Activated T-cell treated with anti-CD3 and anti-CD28 coated beads, Interleukin-2, amount 50 U/mL, for 4 hours (primary cell): ENCODE results near the gene BPIFB4. TPM values are rescaled to one million over a fixed set of nuclear protein-coding genes. Genes with fewer than 3 reads are reported as not detected.
A peak's percentile ranks its signal among the peaks of the same experiment; 100 is the strongest.

Experiments
- ATAC-seq, 2 donors: fragments of 200-7000 bp; cut with Tn5 transposase; one replicate each; pipeline ENCODE4 v1.10.0; 2021
- DNase-seq: peaks from one replicate; pipeline ENCODE4 v3.0.0-alpha.2; 2020
- H3K27me3 Mint-ChIP-seq: one replicate; pipeline ENCODE4 v1.8.0; 2021; ENCODE audit warnings: low read depth, mixed read lengths
- H3K36me3 Mint-ChIP-seq: one replicate; pipeline ENCODE4 v1.8.0; 2022; ENCODE audit warnings: mixed read lengths; ENCODE audit not compliant: insufficient read depth
- H3K4me1 Mint-ChIP-seq: one replicate; pipeline ENCODE4 v1.8.0; 2021; ENCODE audit warnings: low read depth, mixed read lengths
- H3K4me3 Mint-ChIP-seq: one replicate; pipeline ENCODE4 v1.8.0; 2021; ENCODE audit warnings: mild to moderate bottlenecking, moderate library complexity, mixed read lengths
- H3K9me3 Mint-ChIP-seq: one replicate; pipeline ENCODE4 v1.8.0; 2021; ENCODE audit warnings: mixed read lengths
- total RNA-seq, 3 donors: library from RNA; stranded (reverse); gene quantifications; one replicate each; pipeline ENCODE4 v1.2.1, GENCODE V29; 2021

The BPIFB4 gene
- total RNA-seq, 3 donors from 2014 or later, result not detected

DNA sequence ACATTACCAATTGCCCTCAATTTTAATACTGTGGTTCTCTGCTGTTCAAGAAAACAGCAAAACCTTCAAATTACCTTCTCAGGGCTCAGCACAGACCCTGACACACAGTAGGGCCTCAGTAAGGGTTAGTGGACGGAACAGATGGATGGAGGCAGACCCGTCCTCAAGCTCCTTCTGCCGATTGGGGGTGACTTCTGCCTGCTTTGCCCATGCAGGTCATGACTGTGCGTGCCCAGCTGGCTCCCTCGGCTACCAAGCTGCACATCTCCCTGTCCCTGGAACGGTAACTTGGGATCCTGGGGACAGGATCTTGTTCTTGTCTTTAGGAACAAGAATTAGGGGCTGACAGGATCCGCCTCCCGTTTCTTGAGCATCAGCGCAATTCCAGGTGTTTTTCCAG is 9.8 kb upstream of the BPIFB4 start:
- Mint-ChIP-seq H3K36me3 (no peaks in the 10 kb centered on the region), H3K27me3 (no peaks in the 10 kb centered on the region), H3K9me3 (no peaks in the 10 kb centered on the region), H3K4me1 (peaks cover 10% of the 10 kb centered on the region), H3K4me3 (no peak overlapping the region)
- no peak for DNase-seq
- no peak for ATAC-seq

DNA sequence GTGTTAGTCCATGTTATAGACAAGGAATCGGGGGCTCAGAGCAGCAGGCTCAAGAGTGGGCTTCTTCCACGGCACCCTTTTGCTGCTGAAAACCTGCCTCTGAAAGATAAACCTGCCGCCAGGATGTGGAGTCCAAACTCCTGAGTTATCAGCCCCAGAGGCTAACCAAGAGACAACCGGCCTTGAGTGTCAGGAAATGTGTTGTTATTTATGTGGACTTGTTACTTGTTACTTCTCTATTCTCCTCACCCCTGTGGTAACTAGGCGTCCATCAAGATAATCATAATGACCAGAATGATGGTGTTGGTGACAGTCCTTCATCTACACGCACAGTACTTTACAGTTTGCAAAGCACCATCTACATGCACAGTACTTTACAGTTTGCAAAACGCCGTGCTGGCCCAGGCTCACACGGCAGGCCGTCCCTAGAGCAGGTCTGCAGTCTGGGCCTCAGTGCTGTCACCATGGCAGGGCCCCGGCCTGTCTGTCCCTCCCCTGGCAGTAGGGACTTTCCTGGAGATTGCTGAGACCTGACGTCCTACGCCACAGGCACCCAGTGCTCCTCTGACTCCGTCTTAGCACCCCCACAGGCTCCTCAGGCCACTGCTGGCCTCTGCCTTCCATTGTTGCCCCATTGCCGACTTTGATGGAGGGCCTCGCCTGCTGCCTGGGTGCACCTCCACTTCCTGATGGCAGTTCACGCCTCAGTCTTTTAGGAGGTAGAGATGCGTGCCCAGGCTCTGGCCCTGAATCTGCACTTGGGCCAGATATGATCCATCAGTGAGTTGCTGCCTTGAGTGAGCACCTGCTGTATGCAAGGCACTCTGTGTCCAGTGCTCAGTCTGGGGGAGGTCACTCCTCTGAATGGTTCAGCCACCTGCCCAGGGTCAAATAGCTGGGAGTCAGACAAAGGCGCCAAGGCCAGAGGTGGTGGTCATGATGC is 9.1 kb upstream of the BPIFB4 start:
- peaks cover 10% of the 10 kb centered on the region for H3K4me1 Mint-ChIP-seq
- H3K9me3 Mint-ChIP-seq, result no peaks in the 10 kb centered on the region
- H3K4me3 Mint-ChIP-seq, result no peak overlapping the region
- no peaks in the 10 kb centered on the region for H3K27me3 Mint-ChIP-seq
- no peak for DNase-seq
- no peak for ATAC-seq
- no peaks in the 10 kb centered on the region for H3K36me3 Mint-ChIP-seq

DNA sequence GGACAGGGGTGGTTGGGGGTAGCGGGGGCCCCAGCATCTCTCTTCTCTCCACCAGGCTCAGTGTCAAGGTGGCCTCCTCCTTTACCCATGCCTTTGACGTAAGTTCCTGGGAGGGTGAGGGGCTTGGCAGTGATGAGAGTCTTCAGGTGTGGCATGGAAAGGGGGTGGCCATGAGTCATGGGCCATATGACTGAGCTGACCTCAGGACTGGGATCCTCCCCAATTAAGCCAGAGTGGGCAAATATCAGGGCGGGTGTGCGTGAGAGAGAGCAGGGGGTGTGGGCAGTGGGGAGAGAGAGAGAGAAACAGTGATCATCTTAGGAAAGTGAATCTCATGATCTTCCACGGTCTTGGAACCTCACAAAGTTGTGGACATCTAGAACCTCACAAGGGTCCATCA is 8.2 kb upstream of the BPIFB4 start:
- DNase-seq, result no peak
- H3K36me3 Mint-ChIP-seq, result no peaks in the 10 kb centered on the region
- peaks cover 10% of the 10 kb centered on the region for H3K4me1 Mint-ChIP-seq
- no peak overlapping the region for H3K4me3 Mint-ChIP-seq
- no peaks in the 10 kb centered on the region for H3K27me3 Mint-ChIP-seq
- ATAC-seq, result no peak
- no peaks in the 10 kb centered on the region for H3K9me3 Mint-ChIP-seq

DNA sequence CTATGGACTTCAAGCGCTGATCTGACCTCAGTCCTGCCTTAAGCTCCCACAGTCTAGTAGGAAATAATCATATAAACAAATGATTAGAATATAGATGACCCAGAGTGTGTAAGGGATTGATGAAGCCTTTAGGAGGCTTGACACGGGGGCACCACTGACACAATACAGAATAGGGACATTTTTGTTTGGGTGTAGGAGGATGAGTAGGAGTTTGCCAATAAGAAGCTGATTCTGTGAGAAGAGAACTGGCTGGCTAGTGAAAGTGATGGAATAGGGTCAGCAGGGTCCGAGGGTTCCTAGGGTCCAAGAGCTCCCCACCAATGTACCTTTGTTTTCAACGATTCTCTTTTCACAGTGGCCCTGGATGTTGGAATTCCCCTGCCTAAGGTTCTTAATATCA is 7.1 kb upstream of the BPIFB4 start:
- Mint-ChIP-seq H3K36me3 (no peaks in the 10 kb centered on the region), H3K4me3 (no peak overlapping the region), H3K27me3 (no peaks in the 10 kb centered on the region), H3K9me3 (no peaks in the 10 kb centered on the region), H3K4me1 (peaks cover 13% of the 10 kb centered on the region)
- no peak for DNase-seq
- ATAC-seq, result no peak

DNA sequence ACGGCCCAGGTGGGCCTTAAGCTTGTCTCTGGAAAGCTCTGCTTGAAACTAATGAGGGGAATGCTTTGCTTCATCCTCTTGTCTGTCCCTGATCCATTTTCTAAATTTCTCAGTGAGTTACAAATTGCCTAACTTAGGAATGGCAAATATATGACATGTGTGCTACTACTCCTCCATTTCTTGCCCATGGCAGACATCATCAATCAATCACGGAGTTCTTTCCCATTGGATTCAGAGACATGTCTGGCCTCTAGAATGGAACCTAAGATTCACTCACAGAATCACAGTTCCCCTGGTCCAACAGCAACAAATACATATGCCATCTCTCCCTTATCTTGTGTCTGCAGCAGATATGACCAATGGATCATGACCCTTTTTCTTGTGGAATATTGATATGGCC is 6.6 kb upstream of the BPIFB4 start:
- DNase-seq (no peak), ATAC-seq (no peak)
- Mint-ChIP-seq H3K36me3 (no peaks in the 10 kb centered on the region), H3K9me3 (no peaks in the 10 kb centered on the region), H3K4me1 (peaks cover 11% of the 10 kb centered on the region), H3K27me3 (no peaks in the 10 kb centered on the region), H3K4me3 (no peak overlapping the region)

DNA sequence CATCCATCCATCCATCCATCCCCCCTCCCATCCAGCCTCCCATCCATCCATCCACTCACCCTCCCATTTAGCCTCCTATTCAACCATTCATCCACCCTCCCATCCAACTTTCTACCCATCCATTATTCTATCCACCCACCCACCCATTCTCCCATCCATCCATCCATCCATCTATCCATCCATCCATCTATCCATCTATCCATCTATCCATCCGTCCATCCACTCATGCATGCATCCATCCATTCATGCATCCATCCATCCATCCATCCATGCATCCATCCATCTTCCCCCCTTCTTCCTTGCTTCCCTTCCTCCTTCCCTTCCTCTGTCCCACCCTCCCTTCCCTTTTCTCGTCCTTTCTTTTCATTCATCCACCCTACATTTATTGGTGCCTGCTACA is 4.8 kb upstream of the BPIFB4 start:
- Mint-ChIP-seq H3K4me3 (no peak overlapping the region), H3K4me1 (peaks cover 3% of the 10 kb centered on the region), H3K27me3 (no peaks in the 10 kb centered on the region), H3K9me3 (no peaks in the 10 kb centered on the region), H3K36me3 (no peaks in the 10 kb centered on the region)
- ATAC-seq (no peak), DNase-seq (no peak)

DNA sequence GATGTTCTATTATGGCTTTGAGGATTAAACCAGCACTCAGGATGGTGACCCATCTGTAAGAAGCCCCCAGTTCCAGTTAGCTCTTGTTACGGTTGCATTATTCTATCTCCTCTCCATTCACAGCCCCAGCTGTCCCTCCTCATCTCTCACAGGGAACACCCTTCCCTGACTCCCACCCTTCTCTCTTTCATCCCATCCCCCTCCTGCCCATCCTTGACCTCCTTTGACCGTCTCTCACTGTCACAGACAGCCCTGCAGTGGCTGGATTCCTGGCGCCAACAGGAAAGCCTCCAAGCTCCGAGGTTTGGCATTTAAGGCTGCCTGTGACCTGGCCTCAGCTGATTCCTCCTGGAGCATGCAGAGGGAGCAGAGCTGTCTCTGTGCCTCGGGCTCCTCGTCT is 4.2 kb upstream of the BPIFB4 start:
- DNase-seq (no peak), ATAC-seq (no peak)
- H3K4me1 Mint-ChIP-seq, result peaks cover 3% of the 10 kb centered on the region
- H3K27me3 Mint-ChIP-seq, result no peaks in the 10 kb centered on the region
- no peaks in the 10 kb centered on the region for H3K9me3 Mint-ChIP-seq
- H3K4me3 Mint-ChIP-seq, result no peak overlapping the region
- no peaks in the 10 kb centered on the region for H3K36me3 Mint-ChIP-seq

DNA sequence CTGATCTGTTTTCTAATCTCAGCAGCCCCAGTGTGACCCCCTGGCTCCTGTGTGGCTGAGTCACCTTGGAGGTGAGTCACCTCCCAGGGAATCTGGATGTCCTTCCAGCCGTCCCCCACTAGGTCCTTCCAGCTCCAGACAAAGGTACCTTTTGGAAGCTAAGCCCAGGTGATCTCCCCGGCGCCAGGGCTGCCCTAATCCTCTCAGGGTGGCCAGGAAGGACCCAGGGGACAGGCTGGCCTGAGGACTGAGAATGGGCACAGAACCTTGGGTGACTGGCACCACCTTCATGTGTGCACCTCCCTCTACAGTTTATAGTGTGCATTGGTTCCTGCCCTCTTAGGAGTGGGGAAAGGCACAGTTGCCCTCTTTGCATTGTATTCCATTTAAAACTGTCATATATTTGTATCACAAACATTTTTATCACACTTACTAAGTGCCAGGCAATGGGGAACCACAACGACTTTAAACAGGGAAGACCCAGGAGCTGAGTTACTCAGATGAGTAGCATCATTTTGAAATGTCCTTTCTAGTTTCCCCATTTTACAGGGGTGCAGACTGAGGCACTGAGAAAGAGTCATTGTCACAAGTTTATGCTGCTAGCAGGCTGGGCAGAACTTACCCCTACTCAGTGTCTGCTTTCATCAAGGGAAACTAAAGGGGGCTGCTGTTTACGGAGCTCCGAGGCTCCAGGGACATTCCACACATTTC is 2.6 kb upstream of the BPIFB4 start:
- no peaks in the 10 kb centered on the region for H3K9me3 Mint-ChIP-seq
- DNase-seq (no peak), ATAC-seq (peak in 1 of 2 donors; percentile 43)
- H3K27me3 Mint-ChIP-seq, result no peaks in the 10 kb centered on the region
- H3K4me1 Mint-ChIP-seq, result peaks cover 3% of the 10 kb centered on the region
- H3K4me3 Mint-ChIP-seq, result no peak overlapping the region
- H3K36me3 Mint-ChIP-seq, result no peaks in the 10 kb centered on the region

DNA sequence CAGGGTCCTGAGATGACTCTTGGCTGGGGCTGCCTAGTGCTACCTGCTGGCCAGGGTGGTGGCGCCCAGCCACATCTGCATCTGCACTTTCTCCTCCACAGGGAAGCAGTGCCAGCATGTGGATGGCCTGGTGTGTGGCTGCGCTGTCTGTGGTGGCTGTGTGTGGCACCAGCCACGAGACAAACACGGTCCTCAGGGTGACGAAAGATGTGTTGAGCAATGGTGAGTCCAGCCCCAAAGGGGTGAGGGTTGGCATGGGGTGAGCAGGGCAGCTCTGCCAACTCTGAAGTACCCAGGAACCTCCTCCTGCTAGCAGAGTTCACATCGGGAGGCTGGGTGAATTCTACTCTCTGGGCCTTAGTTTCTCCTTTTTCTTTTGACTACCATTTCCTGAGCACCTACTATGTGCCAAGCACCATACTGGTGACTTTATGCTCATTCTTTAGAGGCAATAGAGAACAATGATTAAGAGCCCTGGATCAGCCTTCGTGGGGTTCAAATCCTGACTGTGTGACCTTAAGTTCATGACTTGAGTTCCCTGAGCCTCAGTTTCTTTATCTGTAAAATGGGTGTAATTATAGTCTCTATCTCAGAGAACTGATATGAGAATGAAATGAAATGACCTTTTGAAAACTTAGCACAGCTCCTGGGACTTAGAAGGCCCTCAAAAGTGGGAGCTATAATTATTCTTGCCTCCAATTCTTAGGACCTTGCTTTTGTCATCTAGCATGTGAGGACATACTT is 2.1 kb downstream of the BPIFB4 start:
- Mint-ChIP-seq H3K4me1 (peaks cover 3% of the 10 kb centered on the region), H3K36me3 (no peaks in the 10 kb centered on the region), H3K9me3 (no peaks in the 10 kb centered on the region), H3K4me3 (no peak overlapping the region), H3K27me3 (no peaks in the 10 kb centered on the region)
- ATAC-seq (no peak), DNase-seq (no peak)

DNA sequence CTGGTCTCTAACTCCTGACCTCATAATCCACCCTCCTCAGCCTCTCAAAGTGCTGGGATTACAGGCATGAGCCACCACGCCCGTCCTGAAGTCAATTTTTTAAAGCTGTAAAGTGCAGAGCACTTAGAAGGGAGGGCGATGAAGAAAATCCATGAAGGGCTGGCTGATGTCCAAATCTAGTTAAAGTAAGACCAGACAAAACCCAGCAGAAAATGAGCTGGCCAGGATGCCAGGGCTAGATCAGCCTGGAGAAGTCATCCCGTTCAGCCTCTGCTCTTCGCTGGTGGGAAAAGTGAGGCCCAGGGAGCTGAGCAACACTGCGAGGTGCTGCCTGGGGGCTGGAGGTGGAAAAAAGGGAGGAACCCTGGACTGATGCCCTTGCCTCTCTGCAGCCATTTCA is 3.1 kb downstream of the BPIFB4 start:
- Mint-ChIP-seq H3K27me3 (no peaks in the 10 kb centered on the region), H3K4me3 (no peak overlapping the region), H3K4me1 (no peaks in the 10 kb centered on the region), H3K9me3 (no peaks in the 10 kb centered on the region), H3K36me3 (no peaks in the 10 kb centered on the region)
- no peak for ATAC-seq
- DNase-seq, result no peak

DNA sequence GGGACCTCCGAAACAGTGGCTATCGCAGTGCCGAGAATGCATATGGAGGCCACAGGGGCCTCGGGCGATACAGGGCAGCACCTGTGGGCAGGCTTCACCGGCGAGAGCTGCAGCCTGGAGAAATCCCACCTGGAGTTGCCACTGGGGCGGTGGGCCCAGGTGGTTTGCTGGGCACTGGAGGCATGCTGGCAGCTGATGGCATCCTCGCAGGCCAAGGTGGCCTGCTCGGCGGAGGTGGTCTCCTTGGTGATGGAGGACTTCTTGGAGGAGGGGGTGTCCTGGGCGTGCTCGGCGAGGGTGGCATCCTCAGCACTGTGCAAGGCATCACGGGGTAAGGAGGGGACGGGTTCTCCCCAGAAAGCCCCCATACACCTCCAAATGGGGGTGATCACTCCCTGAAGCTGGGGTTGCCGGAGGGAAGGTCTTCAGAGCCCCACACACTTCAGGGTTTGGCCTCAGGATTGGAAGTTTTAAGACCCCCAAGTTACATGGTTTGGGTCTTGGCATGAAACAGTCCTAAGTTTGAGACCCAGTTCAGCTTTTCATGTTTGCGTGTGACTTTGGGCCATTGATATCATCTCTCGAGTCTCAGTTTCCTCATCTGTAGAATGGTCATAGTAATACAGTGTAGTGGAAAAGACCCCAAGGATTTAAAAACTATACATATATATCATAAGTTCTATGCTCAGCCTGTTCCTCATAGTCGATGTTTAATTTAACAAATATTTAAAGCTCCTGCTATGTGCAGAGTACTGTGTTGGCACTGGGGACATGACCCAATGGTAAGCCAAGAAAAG is 4.3 kb downstream of the BPIFB4 start:
- DNase-seq (no peak), ATAC-seq (no peak)
- Mint-ChIP-seq H3K36me3 (no peaks in the 10 kb centered on the region), H3K27me3 (no peaks in the 10 kb centered on the region), H3K4me1 (no peaks in the 10 kb centered on the region), H3K9me3 (no peaks in the 10 kb centered on the region), H3K4me3 (no peak overlapping the region)

DNA sequence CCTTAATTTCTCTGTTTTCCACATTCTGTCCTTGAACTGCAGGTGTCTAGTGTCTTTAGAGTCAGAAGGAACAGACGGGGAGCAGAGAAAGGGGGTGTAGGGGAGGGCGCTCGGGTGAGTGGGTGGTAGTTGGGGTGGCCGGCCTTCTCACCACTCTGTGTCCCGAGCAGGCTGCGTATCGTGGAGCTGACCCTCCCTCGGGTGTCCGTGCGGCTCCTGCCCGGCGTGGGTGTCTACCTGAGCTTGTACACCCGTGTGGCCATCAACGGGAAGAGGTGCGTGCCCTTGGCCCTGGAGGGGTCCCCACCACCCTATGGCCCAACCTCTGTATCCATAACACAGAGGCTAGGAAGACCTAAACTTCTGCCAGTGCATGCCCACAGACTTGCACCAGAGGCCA is 5.3 kb downstream of the BPIFB4 start:
- Mint-ChIP-seq H3K4me3 (no peak overlapping the region), H3K27me3 (no peaks in the 10 kb centered on the region), H3K4me1 (no peaks in the 10 kb centered on the region), H3K9me3 (no peaks in the 10 kb centered on the region), H3K36me3 (no peaks in the 10 kb centered on the region)
- ATAC-seq, result no peak
- no peak for DNase-seq

DNA sequence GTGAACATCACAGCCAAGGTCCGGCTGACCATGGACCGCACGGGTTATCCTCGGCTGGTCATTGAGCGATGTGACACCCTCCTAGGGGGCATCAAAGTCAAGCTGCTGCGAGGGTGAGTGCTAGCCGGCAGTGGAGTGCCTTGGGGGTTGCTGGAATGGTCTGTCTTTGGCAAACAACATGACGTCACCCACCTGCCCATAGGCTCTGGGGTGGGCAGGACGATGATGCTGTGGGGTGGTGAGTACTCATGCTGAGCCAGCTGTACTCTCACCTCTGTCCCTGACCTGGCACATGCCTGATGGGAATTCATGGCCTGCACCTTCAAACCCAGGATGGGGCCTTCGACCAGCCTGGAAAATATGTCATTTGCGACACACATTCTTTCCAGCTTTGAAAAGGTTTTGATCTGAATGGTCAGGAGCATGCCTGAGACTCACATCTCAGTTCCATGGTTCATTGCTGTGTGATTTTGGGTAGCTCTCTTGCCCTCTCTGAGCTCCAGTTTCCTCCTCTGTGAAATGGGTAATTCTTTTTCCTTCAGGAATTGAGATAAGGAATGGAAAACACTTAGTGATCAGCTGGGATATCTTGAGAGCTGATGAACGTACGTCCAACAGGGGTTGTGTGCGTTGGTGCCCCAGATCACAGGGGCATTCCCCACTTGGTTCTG is 6.7 kb downstream of the BPIFB4 start:
- DNase-seq (no peak), ATAC-seq (no peak)
- Mint-ChIP-seq H3K4me3 (no peak overlapping the region), H3K27me3 (no peaks in the 10 kb centered on the region), H3K36me3 (no peaks in the 10 kb centered on the region), H3K4me1 (no peaks in the 10 kb centered on the region), H3K9me3 (no peaks in the 10 kb centered on the region)
